NCI-H2107 treated with DMSO at 0.1 percent for 48 hours (cell line): ENCODE results near the gene RS1.

Source experiments
- DNase-seq: peaks from one replicate; lab custom pipeline; 2025; ENCODE audit not compliant: unreplicated experiment; lab: John Stamatoyannopoulos, UW

RS1 gene

GRCh38 chrX:18668071-18668835, 3.7 kb downstream of the RS1 start:
- peak; percentile 51 for DNase-seq

GRCh38 chrX:18666614-18667013, 5.3 kb downstream of the RS1 start:
- no peak for DNase-seq

GRCh38 chrX:18664947-18665346, 7.0 kb downstream of the RS1 start:
- no peak for DNase-seq

- no peak for DNase-seq
These were observed 10.6 kb downstream of the RS1 start for GRCh38 chrX:18661273-18661672.

GRCh38 chrX:18654875-18655836, 16.8 kb downstream of the RS1 start:
- DNase-seq = no peak

- no peak for DNase-seq
These were observed 19.3 kb downstream of the RS1 start for GRCh38 chrX:18652636-18653035.

- no peak for DNase-seq
These were observed 21.2 kb downstream of the RS1 start for GRCh38 chrX:18650662-18651061.

GRCh38 chrX:18649498-18649951, 22.4 kb downstream of the RS1 start:
- no peak for DNase-seq

- DNase-seq = no peak
These were observed 24.3 kb downstream of the RS1 start for GRCh38 chrX:18647621-18648020.

GRCh38 chrX:18643853-18644252, 28.1 kb downstream of the RS1 start:
- no peak for DNase-seq

GRCh38 chrX:18643243-18643642, 28.7 kb downstream of the RS1 start:
- DNase-seq = no peak

GRCh38 chrX:18640686-18641085, 31.2 kb downstream of the RS1 start:
- DNase-seq = no peak

- no peak for DNase-seq
These were observed 32.6 kb downstream of the RS1 start for GRCh38 chrX:18639280-18639679.

- no peak for DNase-seq
These were observed 33.5 kb downstream of the RS1 start for GRCh38 chrX:18638398-18638797.

GRCh38 chrX:18630934-18631333, 41.0 kb downstream of the RS1 start:
- DNase-seq = no peak

GRCh38 chrX:18624599-18624998, 47.3 kb downstream of the RS1 start:
- DNase-seq = no peak

GRCh38 chrX:18620349-18620748, 51.6 kb downstream of the RS1 start:
- DNase-seq = no peak

- no peak for DNase-seq
These were observed 52.6 kb downstream of the RS1 start for GRCh38 chrX:18619288-18619687.

- DNase-seq = no peak
These were observed 54.5 kb downstream of the RS1 start for GRCh38 chrX:18617407-18617750.

GRCh38 chrX:18616688-18617406, 55.1 kb downstream of the RS1 start:
- DNase-seq = no peak

- no peak for DNase-seq
These were observed 57.8 kb downstream of the RS1 start for GRCh38 chrX:18613930-18614639.
